ENCODE results near the gene TPD52L1.
A peak's percentile ranks its signal among the peaks of the same experiment; 100 is the strongest.
"Not testable (repeated sequence)": the region's sequence is repeated elsewhere in the genome, so short reads cannot be mapped to it uniquely, and the experiment has no call there.

Gene TPD52L1, protein sequence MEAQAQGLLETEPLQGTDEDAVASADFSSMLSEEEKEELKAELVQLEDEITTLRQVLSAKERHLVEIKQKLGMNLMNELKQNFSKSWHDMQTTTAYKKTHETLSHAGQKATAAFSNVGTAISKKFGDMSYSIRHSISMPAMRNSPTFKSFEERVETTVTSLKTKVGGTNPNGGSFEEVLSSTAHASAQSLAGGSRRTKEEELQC

DNA sequence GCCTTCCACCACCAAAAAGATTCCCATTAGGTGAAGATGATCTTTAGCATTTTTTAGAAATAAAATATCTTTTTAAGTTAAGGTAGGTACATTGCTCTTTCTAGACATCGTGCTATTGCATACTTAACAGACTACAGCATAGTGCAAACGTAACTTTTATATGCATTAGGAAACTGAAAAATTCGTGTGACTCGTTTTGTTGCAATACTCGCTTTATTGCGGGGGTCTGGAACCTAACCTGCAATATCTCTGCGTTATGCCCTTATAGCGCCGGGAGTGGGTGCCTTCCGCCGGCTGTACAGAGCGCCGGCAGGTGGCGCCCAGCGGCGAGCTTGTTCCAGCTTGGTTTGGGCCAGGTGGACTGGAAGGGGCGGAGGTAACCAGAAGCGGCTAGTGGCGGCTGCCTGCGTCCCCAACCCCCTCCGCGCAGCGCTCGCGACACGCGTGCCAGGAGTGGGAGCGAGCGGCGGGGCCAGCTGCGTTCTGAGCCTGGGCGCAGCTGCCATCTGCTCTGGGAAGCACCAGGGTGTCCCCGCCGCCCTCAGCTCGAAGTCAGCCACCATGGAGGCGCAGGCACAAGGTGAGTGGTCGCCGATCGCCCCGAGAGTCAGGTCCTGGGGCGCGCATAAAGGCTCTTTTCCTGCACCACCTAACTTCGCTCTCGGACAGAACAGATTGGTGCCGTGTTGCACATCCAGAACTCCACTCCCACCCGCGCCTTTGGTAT, at the start of gene TPD52L1:
TSS of gene TPD52L1 (plus strand) at position 383 of the 727 bp plus-strand sequence. CDS start at position 562, 179 bp downstream.
- DNase-seq = peak; percentile 61 to 91 (median 81)
- intact Hi-C loops (cut with DNase I) = no loop called here

DNA sequence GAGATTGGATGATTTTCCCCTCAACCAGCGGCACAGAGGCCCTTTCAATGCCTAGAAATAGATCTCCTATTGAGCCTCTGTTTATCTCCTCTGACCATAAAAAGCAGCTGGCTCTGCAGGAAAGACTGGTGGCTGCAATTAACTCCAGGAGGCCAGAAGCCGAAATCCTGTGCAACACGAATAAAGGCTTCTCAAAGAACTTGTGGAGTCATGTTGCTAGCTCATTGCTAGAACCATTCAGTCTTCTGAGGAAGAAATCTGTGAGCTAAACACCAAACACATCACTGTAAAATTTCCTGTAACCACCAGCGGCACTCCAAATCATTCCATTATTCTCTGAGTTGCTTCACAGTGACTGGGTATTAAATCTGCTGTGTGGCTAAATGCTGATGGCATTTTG, 49.1 kb upstream of the TPD52L1 start:
- intact Hi-C loops (cut with DNase I) = no loop called here
- peak in 9 of 42 donors; percentile 24 to 66 (median 45) for DNase-seq

DNA sequence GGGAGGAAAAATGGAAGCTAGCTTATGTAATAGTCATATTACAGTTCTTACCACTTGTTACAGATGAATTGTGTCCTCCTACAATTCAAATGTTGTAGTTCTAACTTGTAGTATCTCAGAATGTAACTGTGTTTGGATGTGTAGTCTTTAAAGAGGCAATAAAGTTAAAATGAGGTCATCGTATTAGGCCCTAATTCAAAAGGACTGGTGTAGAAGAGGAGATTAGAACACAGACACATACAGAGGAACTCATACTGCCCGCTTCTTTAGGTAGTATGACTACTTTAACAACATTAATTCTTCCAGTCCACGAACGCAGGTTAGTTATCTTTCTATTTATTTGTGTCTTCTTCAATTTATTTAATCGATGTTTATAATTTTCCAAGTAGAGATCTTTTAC, 46.5 kb upstream of the TPD52L1 start:
- intact Hi-C loops (cut with DNase I) = no loop called here
- no peak for DNase-seq

DNA sequence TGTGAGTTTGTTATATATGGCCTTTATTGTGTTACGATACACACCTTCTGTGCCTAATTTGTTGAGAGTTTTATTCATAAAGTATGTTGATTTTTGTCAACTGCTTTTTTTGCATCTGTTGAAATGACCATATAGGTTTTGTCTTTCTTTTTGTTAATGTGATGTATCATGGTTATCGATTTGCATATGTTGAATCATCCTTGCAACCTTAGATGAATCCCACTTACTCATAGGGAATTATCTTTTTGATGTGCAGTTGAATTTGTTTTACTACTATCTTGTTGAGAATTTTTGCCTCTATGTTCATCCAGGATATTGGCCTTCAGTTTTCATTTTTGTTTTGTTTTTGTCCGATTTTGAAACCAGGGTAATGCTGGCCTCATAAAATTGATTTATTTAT, 45.7 kb upstream of the TPD52L1 start:
- intact Hi-C loops (cut with DNase I) = no loop called here
- DNase-seq = no peak

DNA sequence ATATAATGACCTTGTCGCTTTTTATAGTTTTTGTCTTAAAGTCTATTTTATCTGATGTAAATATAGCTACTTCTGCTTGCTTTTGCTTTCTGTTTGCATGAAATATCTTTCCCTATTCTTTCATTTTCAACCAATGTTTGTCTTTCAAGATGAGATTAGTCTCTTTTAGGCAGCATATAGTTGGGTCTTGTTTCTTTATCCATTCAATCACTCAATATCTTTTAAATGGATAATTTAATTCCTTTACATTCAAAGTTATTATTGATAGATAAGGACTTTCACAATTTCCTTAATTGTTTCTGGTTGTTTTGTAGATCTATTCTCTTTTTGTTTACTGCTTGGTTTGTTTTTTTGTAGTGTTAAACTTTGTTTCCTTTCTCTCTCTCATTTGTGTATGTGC, 43.5 kb upstream of the TPD52L1 start:
- intact Hi-C loops (cut with DNase I) = loop anchor here (5.0 kb wide), 2 partner anchors 153 to 238 kb away; no protein-coding TSS in a partner anchor
- DNase-seq = no peak

DNA sequence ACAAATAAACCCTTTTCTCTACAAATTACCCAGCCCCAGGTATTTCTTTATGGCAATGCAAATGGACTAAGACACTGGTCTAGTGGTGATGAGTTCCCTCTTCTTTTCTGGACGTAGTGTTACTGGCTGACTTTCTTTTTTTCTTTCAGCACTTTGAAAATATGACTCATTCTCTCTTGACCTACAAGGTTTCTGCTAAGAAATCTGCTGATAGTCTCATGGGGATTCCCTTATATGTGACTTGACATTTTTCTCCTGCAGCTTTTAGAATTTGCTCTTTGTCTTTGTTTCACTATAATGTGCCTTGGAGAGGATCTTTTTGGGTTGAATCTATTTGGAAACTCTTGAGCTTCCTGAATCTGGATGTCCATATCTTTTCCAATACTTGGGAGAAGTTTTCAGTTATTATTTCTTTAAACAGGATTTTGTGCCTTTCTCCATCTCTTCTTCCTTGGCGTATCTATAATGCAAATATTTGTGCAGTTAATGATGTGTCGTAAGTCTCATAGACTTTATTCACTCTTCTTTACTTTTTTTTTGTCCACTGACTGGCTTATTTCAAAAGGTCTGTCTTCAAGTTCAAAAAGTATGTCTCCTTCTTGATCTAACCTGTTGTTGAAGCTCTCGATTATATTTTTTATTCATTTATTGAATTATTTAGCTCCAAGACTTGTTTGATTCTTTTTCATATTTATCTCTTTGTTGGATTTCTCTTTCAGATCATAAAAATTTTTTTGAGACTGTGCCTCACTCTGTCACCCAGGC, 42.2 kb upstream of the TPD52L1 start:
- intact Hi-C loops (cut with DNase I) = loop anchor here (5.0 kb wide), 2 partner anchors 154 to 239 kb away; no protein-coding TSS in a partner anchor
- no peak for DNase-seq

DNA sequence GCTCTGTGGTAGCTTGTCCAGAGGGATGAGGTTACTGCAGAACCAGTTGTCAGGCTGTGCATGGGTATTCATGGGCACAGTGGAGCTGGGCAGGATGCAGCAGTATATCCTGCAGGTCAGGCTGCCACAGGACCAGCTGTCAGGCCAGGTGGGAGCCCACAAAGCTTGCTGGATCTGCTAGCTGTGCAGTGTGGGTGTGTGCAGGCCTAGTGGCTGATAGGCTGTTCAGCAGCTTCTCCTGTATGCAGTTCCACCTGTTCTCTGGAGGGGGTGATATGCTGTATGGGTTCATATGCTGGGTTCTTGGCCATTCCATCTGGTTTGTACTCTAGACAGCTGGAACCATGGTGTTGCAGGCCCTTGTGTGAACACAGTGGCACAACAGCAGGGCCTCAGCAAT, 40.6 kb upstream of the TPD52L1 start:
- intact Hi-C loops (cut with DNase I) = loop anchor here (5.0 kb wide), 2 partner anchors 156 to 241 kb away; no protein-coding TSS in a partner anchor
- no peak for DNase-seq

DNA sequence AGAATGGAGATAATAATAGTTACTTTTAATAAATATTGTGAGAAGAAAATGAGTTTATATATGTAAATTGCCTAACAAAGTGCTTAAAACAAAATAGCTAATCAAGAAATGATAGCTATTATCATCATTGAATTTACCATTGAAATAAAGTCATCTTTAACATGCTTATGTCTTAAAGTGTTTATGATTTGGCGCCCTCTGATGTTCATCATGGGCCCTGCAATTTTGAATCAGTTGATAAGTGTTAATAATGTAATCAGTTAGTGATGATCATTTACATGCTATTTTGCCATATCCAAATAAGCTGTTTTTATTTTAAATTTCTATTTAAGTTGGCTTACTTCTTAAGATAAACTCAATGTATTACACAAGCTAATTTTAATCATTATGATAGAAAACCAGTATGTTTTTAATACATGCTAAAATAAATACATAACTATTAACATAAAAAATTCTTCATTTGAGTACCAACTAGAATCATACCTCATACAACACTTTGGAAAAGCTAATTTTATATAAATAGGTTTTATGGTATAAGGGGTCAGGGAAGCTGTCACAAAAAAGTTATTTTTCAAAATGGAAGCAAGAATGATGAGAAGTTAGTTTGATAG, 39.2 kb upstream of the TPD52L1 start:
- peak in 40 of 42 donors; percentile 5 to 91 (median 68) for DNase-seq
- intact Hi-C loops (cut with DNase I) = loop anchor here (5.0 kb wide), 2 partner anchors 157 to 242 kb away; no protein-coding TSS in a partner anchor

DNA sequence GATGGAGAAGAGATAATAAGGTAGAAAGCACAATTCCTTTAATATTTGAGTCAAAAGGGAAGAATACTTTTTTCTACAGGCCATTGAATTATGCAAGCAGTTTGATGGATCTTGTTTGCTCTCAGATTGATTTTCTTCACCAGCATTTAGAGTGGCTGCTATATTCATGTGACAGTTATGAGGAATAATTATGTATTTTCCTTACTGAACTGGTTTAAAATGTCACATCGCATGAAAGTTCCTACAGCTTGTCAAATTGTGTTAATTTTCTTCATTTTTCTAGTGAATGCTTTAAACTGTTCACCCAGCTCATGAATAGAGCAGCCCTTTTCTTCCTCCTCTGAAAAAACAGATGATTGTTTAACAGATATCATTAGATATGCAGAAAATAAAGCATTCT, 37.4 kb upstream of the TPD52L1 start:
- DNase-seq = no peak
- intact Hi-C loops (cut with DNase I) = no loop called here

DNA sequence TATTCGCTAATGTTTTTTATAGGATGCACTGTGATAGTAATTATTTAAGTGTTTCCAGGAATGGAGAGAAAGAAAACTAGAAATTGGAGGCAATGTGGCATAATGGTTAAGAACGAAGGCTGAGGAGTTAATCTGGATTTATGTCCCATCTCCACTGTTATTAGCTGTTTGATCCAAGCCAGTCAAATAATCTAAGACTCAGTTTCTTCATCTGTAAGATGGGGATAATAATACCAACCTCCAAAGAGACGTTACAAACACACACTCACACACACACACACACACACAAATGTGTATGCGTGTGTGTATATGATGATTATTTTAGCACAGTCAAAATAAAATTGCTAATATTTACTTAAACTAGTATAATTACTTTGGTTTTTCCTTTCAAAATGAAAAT, 36.9 kb upstream of the TPD52L1 start:
- no peak for DNase-seq
- intact Hi-C loops (cut with DNase I) = no loop called here

DNA sequence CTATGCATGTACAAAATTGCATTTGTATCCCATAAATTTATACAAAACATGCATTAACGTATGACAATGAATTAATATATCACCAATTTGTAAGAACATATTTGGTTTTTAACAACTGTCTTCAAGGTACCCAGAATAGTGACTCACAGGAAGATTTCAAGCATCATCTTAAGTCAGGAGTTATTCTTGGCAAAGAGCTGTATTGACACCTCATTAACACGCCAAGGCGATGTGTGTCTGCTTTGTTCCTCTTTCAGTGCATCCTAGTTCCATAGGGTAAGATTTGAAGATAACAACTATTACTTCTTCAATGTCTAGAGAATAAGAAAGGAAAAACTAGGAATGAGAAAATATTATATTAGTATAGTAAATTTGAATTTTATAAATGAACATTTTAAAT, 35.8 kb upstream of the TPD52L1 start:
- peak in 8 of 42 donors; percentile 17 to 74 (median 42) for DNase-seq
- intact Hi-C loops (cut with DNase I) = no loop called here

DNA sequence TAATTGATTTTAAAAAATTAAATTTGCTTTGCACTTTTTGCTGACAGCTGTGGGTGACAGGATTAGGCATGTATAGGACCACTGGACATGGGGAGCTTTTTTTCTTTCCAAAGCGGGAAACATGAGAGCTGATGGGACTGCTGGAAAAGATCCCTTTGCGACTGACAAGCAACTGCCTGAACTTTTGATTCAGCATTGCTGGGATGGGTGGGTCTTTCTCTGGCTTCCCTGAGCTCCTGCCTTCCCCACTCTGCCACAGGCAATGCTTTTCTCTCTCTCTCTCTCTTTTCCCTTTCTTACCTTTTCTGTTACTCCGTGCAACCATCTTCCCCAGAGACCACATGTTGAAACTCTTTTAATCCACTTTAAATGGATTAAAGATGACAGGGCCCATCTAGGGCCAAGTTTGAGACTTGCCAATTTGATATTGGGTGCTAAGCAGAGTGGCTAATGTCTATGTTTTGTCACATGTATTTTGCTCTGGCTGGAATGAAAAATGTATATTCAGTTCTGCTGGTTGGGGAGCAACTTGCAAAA, 33.5 kb upstream of the TPD52L1 start:
- intact Hi-C loops (cut with DNase I) = no loop called here

DNA sequence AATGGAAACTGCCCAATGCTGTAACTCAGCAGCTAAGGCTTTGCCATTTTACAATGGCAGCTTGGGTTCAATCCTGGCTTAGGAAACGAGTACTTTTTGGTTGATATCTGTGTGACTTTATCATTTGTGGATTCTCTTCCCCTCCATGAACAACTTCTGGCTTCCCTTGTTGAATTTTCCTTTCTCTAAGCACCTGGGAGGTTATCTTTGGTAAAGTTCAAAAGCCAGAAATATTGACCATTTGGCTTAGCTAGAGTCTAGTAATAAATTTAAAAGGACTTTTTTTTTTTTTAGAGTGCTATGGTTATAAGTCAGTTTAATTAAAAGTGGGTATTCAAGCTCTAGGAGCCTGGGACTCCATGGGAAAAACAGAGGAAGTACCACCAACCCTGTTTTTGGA, 31.7 kb upstream of the TPD52L1 start:
- no peak for DNase-seq
- intact Hi-C loops (cut with DNase I) = no loop called here

More for the DNA sequence above, 33.5 kb upstream of the TPD52L1 start:
- no peak for DNase-seq

DNA sequence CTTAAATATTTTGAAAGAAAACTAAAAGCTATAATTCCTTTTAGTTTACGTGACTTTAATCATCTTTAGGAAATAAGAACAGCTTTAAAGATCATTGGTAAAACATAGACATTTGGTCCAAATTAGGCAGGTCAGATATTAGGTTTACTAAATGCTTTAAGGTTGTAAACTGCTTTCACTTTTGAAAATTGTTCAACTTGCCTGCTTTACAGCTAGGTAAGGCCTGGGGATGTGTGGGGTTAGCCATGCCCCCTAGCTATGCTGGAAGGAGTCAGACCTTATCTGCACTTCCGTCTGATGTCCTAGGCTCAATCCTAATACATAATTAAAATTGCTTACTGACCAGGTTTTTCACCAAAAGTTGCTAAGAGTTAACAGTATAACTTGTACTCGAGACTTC, 30.5 kb upstream of the TPD52L1 start:
- no peak for DNase-seq
- intact Hi-C loops (cut with DNase I) = no loop called here

DNA sequence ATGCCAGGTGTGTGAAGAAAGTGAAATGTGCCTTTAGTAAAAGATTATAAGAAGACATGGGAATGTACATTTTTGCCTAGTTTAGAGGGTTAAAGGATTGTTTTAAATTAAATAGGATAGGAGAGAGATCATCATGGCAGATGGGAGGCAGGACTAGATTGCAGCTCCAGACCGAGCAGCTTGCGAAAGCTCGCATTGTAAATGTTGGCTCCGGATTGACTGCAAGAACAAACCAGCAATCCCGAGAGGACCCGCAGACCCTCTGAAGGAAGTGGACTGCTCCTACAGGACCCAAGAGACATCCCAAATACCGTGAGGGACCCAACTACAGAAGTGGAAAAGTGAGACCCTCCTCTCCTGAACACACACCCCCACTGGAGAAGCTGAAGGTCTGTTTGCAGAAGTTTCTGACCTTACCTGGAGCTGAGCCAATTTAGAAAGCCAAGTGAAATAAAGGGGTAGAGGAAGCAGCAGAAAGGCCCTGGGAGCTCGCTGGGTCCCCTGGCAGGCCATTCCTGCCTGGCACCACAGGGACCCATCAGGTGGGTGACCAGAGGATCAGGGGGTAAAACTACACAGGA, 30.0 kb upstream of the TPD52L1 start:
- intact Hi-C loops (cut with DNase I) = no loop called here
- no peak for DNase-seq

DNA sequence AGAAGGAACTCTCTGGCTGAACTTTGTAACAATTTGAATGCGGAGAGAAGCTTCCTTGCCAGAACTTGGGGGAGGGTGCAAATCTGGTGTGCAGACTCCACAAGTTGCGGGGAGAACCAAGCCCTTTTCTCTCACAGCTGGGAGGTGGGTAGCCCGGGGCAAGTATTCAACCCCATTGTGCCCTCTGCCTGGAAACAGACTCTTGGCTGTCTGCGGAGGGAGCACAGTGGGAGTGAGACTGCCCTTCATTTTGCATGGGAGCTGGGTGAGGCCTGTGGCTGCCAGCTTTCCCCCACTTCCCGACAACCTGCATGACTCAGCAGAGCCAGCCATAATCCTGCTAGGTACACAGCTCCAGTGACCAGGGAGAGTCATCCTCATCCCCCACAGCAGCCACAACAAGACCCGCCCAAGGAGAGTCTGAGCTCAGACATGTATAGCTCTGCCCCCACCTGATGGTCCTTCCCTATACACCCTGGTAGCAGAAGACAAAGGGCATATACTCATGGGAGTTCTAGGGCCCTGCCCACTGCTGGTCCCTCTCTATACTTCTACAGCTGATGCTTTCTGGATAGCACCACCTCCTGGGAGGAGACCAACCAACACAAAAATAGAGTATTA, 29.4 kb upstream of the TPD52L1 start:
- intact Hi-C loops (cut with DNase I) = no loop called here
- DNase-seq = peak in 4 of 42 donors; percentile 15 to 55 (median 23)

DNA sequence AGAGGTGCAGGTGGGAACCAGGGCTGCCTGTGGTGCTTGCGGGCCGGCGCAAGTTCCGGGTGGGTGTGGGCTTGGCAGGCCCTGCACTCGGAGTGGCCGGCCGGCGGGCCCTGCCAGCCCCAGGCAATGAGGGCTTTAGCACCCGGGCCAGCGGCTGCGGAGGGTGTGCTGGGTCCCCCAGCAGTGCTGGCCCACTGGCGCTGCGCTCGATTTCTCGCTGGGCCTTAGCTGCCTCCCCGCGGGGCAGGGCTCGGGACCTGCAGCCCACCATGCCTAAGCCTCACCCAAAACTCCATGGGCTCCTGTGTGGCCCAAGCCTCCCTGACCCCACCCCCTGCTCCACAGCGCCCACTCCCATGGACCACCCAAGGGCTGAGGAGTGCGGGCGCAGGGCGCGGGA, 27.7 kb upstream of the TPD52L1 start:
- intact Hi-C loops (cut with DNase I); DNase-seq: not testable (repeated sequence)

DNA sequence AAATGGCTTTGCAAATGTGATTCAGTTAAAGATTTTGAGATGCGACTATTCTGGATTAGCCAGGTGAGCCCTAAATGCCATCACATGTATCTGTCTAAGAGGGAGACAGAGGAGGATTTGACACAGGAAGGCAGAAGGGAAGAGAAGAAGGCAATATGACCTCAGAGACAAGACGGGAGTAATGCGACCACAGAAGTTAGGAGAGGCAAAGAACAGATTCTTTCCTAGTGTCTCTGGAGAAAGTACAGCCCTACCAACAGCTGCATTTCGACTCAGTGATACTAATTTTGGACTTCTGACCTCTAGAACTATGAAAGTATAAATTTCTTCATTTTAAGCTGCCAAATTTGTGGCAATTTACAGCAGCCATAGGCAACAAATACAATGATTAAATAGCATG, 24.2 kb upstream of the TPD52L1 start:
- intact Hi-C loops (cut with DNase I) = no loop called here
- no peak for DNase-seq

Data from head of caudate nucleus (tissue), 42 donors.